Vagina (tissue), 2 donors: ENCODE data around the gene ZNF71.

Experiments used
- POLR2A ChIP-seq, 2 donors: fragments of 450-650 bp; IDR thresholded peaks; one replicate each; pipeline ENCODE4 v1.6.1; 2017; ENCODE audit warnings: antibody characterized with exemption in 2 of 2, mild to moderate bottlenecking in 2 of 2, moderate library complexity in 2 of 2
- POLR2AphosphoS5 ChIP-seq, 2 donors: sonication (generic); formaldehyde crosslinking; IDR thresholded peaks; one replicate each; pipeline ENCODE4 v1.9.0; 2017; ENCODE audit warnings: antibody characterized with exemption in 2 of 2, mild to moderate bottlenecking in 2 of 2, low read depth in 1 of 2; ENCODE audit not compliant: insufficient read depth in 1 of 2
- TF ChIP-seq, protein P1 (sequence below), 3 experiments: fragments of 450-650 bp in 2 of 3; fragments of 200-600 bp in 1 of 3; sonication (generic) in 1 of 3; IDR thresholded peaks; one replicate each; pipeline ENCODE4 v1.5.1; 2017 to 2019; ENCODE audit warnings: antibody characterized with exemption in 3 of 3, mild to moderate bottlenecking in 2 of 3, moderate library complexity in 2 of 3

DNA sequence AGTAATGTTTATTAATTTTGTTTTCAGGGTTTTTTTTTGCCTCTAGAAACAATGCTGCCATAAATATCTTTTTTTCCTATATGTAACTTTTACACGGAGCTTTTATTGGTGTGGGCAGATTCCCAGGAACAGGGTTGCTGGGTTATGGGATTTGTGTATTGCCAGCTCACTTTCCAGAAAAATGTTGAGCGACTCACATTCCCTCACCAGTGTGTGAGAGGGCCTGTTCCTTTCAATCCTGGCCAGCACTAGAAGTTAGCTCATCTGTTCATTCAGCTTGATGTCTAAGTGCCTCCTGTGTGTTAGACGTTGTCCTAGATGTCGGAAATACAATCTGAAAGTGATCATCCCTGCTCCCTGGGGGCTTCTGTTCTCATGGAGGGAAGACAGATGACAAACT lies 2.6 kb downstream of the ZNF71 start:
- TF ChIP-seq POLR2AphosphoS5 (IDR thresholded peaks at IDR 0.05; ENCODE audit: insufficient read depth in 1 of 2, low read depth in 1 of 2) (no peak), POLR2A (IDR thresholded peaks at IDR 0.05) (no peak)
- TF ChIP-seq, protein P1, sequence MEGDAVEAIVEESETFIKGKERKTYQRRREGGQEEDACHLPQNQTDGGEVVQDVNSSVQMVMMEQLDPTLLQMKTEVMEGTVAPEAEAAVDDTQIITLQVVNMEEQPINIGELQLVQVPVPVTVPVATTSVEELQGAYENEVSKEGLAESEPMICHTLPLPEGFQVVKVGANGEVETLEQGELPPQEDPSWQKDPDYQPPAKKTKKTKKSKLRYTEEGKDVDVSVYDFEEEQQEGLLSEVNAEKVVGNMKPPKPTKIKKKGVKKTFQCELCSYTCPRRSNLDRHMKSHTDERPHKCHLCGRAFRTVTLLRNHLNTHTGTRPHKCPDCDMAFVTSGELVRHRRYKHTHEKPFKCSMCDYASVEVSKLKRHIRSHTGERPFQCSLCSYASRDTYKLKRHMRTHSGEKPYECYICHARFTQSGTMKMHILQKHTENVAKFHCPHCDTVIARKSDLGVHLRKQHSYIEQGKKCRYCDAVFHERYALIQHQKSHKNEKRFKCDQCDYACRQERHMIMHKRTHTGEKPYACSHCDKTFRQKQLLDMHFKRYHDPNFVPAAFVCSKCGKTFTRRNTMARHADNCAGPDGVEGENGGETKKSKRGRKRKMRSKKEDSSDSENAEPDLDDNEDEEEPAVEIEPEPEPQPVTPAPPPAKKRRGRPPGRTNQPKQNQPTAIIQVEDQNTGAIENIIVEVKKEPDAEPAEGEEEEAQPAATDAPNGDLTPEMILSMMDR (IDR thresholded peaks at IDR 0.05): no peak
